Endothelial cell of umbilical vein (primary cell): Measurements from ENCODE around the gene ZNF205. TPM values are rescaled to one million over a fixed set of nuclear protein-coding genes. Genes with fewer than 3 reads are reported as not detected.

Source experiments
- BruUV-seq: library from RNA; stranded (reverse); fragments of 400-500 nt; replicated peaks from 2 replicates; lab custom pipeline; 2021; lab: Mats Ljungman, UMichigan
- CTCF ChIA-PET: fragments of 300-600, 350-600 bp; sonication (Branson Sonifier 250); formaldehyde crosslinking; loops from one replicate; lab custom pipeline; 2021; ENCODE audit warnings: antibody characterized with exemption, inconsistent platforms; lab: Charles Lee
- POLR2A ChIA-PET: fragments of 300-600, 350-600 bp; sonication (Branson Sonifier 250); formaldehyde crosslinking; loops from one replicate; lab custom pipeline; 2021; ENCODE audit warnings: antibody characterized with exemption, inconsistent platforms; lab: Charles Lee
- DNase-seq: peaks from one replicate; pipeline ENCODE4 v3.0.0-alpha.2; 2011; ENCODE audit warnings: low read depth, low spot score
- FAIRE-seq: peaks from 2 replicates; lab custom pipeline; 2011; peaks lifted over from hg19 to GRCh38; lab: Jason Lieb, UNC
- H2AFZ ChIP-seq: 2 replicates; pipeline ENCODE4 v1.6.0; 2012; ENCODE audit warnings: low read depth, low read length, control low read depth, inconsistent platforms
- H3K27ac ChIP-seq: 2 replicates; pipeline ENCODE4 v1.5.1; 2011; ENCODE audit warnings: low read depth, mild to moderate bottlenecking, control low read depth, low read length, moderate library complexity; ENCODE audit not compliant: insufficient read depth
- H3K27me3 ChIP-seq, 2 experiments: 2 replicates each; pipeline versions ENCODE4 v1.6.0 to v1.6.1; 2011; ENCODE audit warnings: low read length in 2 of 2, mixed read lengths in 1 of 2; ENCODE audit not compliant: control insufficient read depth in 2 of 2, insufficient read depth in 2 of 2
- H3K36me3 ChIP-seq, 2 experiments: 2 replicates in 1 of 2; 3 replicates in 1 of 2; pipeline ENCODE4 v1.5.1; 2011; ENCODE audit warnings: low read length in 2 of 2, mild to moderate bottlenecking in 1 of 2, moderate library complexity in 1 of 2; ENCODE audit not compliant: control insufficient read depth in 2 of 2, insufficient read depth in 2 of 2; ENCODE audit errors: extremely low read depth in 1 of 2
- H3K4me1 ChIP-seq: 3 replicates; pipeline ENCODE4 v1.5.1; 2011; ENCODE audit warnings: mild to moderate bottlenecking, low read length; ENCODE audit not compliant: control insufficient read depth, insufficient read depth; ENCODE audit errors: extremely low read depth
- H3K4me2 ChIP-seq: 2 replicates; pipeline ENCODE4 v1.6.1; 2011; ENCODE audit warnings: low read length, control low read depth, mixed read lengths; ENCODE audit not compliant: insufficient read depth
- H3K4me3 ChIP-seq, 3 experiments: fragments of 200-600 bp in 1 of 3; sonication (generic), shearing (Covaris generic) in 1 of 3; replicated peaks in 1 of 3; 2 replicates each; pipeline ENCODE4 v1.5.1; 2011 to 2016; ENCODE audit warnings: control low read depth in 3 of 3, low read length in 3 of 3, mild to moderate bottlenecking in 2 of 3, inconsistent platforms in 1 of 3, low read depth in 1 of 3, moderate library complexity in 1 of 3; ENCODE audit not compliant: insufficient read depth in 1 of 3
- H3K79me2 ChIP-seq: 2 replicates; pipeline ENCODE4 v1.6.0; 2012; ENCODE audit warnings: low read length, inconsistent platforms; ENCODE audit not compliant: control insufficient read depth, insufficient read depth
- H3K9ac ChIP-seq: replicated peaks from 2 replicates; pipeline ENCODE3; 2011; ENCODE audit warnings: low read length, control low read depth; ENCODE audit not compliant: insufficient read depth; ENCODE audit errors: extremely low read depth
- H3K9me1 ChIP-seq: replicated peaks from 3 replicates; pipeline ENCODE4 v1.6.0; 2011; ENCODE audit warnings: mild to moderate bottlenecking, low read length; ENCODE audit not compliant: control insufficient read depth, insufficient read depth; ENCODE audit errors: extremely low read depth
- H3K9me3 ChIP-seq: replicated peaks from 2 replicates; pipeline ENCODE4 v1.5.1; 2012; ENCODE audit warnings: low read length, inconsistent platforms; ENCODE audit not compliant: control insufficient read depth, insufficient read depth
- H4K20me1 ChIP-seq: replicated peaks from 2 replicates; pipeline ENCODE3; 2011; ENCODE audit warnings: mild to moderate bottlenecking, low read length; ENCODE audit not compliant: control insufficient read depth, insufficient read depth; ENCODE audit errors: extremely low read depth
- CTCF ChIP-seq, 2 donors: IDR thresholded peaks; 1 replicate in 1 of 2; 2 replicates in 1 of 2; pipeline ENCODE4 v1.5.1; 2011; ENCODE audit warnings: low read length in 2 of 2, mild to moderate bottlenecking in 2 of 2, moderate library complexity in 2 of 2, control low read depth in 1 of 2, inconsistent platforms in 1 of 2, low read depth in 1 of 2; ENCODE audit not compliant: insufficient read depth in 1 of 2; ENCODE audit errors: extremely low read depth in 1 of 2
- EZH2 ChIP-seq: IDR thresholded peaks from 2 replicates; pipeline ENCODE4 v1.6.1; 2012; ENCODE audit warnings: borderline replicate concordance, low read depth, mild to moderate bottlenecking, moderate library complexity, low read length, inconsistent platforms; ENCODE audit not compliant: severe bottlenecking
- FOS ChIP-seq: IDR thresholded peaks from 2 replicates; pipeline ENCODE4 v1.6.1; 2011; ENCODE audit warnings: mild to moderate bottlenecking, low read length, moderate library complexity, borderline replicate concordance; ENCODE audit not compliant: insufficient read depth
- GATA2 ChIP-seq: IDR thresholded peaks from 2 replicates; pipeline ENCODE4 v1.7.0; 2011; ENCODE audit warnings: low read depth, mild to moderate bottlenecking, moderate library complexity, mixed read lengths, low read length; ENCODE audit not compliant: insufficient read length, insufficient read depth
- JUN ChIP-seq: IDR thresholded peaks from 2 replicates; pipeline ENCODE4 v1.6.1; 2011; ENCODE audit warnings: borderline replicate concordance, low read depth; ENCODE audit not compliant: insufficient read length, insufficient read depth
- MAX ChIP-seq: IDR thresholded peaks from 2 replicates; pipeline ENCODE4 v1.6.1; 2011; ENCODE audit not compliant: insufficient read depth, insufficient read length
- MYC ChIP-seq: IDR thresholded peaks from one replicate; pipeline ENCODE4 v1.6.1; 2011; ENCODE audit warnings: mild to moderate bottlenecking, low read depth, low read length
- POLR2A ChIP-seq: IDR thresholded peaks from 2 replicates; pipeline ENCODE4 v1.6.1; 2012; ENCODE audit warnings: low read depth, mild to moderate bottlenecking, control low read depth, low read length
- POLR2AphosphoS5 ChIP-seq: IDR thresholded peaks from 2 replicates; pipeline ENCODE4 v1.6.1; 2012; ENCODE audit warnings: low read depth, mild to moderate bottlenecking, control low read depth, low read length, moderate library complexity; ENCODE audit not compliant: insufficient read depth
- dilution Hi-C: fragments of 300-500 bp; cut with MboI; formaldehyde crosslinking; loops from one replicate; pipeline ENCODE4 v1.15.0; 2019; ENCODE audit warnings: low sequenced_read_pairs; ENCODE audit not compliant: extremely low pct_ligation_motif_present
- intact Hi-C: fragments of 100-400 bp; cut with micrococcal nuclease; formaldehyde crosslinking; loops from one replicate; pipeline ENCODE4 v1.10.0; 2022
- polyA plus RNA-seq, 4 experiments: library from polyadenylated mRNA; depleted of rRNA in 3 of 4; stranded (reverse) in 3 of 4; unstranded in 1 of 4; fragments of >200 nt; gene quantifications; 2 replicates each; pipeline versions ENCODE4 v1.2.1 to v1.2.3, GENCODE V29; 2011 to 2012; ENCODE audit warnings: missing spikeins in 1 of 4
- total RNA-seq: library from RNA; stranded (reverse); gene quantifications from 2 replicates; pipeline ENCODE4 v1.2.3, GENCODE V29; 2021

Gene ZNF205
- total and polyA plus RNA-seq, 2 donors (not counting 3 experiments of a cell fraction or from before 2014, with no cell fraction given), result 18.5 to 19.0 TPM

GRCh38 chr16:3165111-3165822, 52.9 kb downstream of the ZNF205 start:
- dilution Hi-C loops, result no loop called here
- Histone ChIP-seq H3K9me3 (no peaks in the 10 kb centered on the region), H3K4me3 (no peak overlapping the region), H3K27me3 (peaks cover 15 to 16% of the 10 kb centered on the region in 2 experiments), H4K20me1 (no peaks in the 10 kb centered on the region), H3K27ac (no peak overlapping the region), H3K4me2 (peak overlapping the region; percentile 5), H3K9me1 (no peaks in the 10 kb centered on the region), H2AFZ (peak overlapping the region; percentile 86), H3K79me2 (no peaks in the 10 kb centered on the region), H3K4me1 (peaks cover under 1% of the 10 kb centered on the region), H3K9ac (no peak overlapping the region), H3K36me3 (no peaks in the 10 kb centered on the region)
- TF ChIP-seq JUN, result no peak
- no peak for TF ChIP-seq POLR2AphosphoS5
- no peak for TF ChIP-seq FOS
- no peak for TF ChIP-seq EZH2
- no peak for TF ChIP-seq MAX
- TF ChIP-seq GATA2, result no peak
- no peak for TF ChIP-seq CTCF (IDR thresholded peaks at IDR 0.05; ENCODE audit: extremely low read depth in 1 of 2, insufficient read depth in 1 of 2, low read depth in 1 of 2, low read length in 2 of 2)
- TF ChIP-seq MYC, result no peak
- no peak for TF ChIP-seq POLR2A
- intact Hi-C loops, result no loop called here
- FAIRE-seq (no peak), DNase-seq (no peak)
- BruUV-seq, result no TSS peak
- CTCF ChIA-PET, result interaction anchor here (0.9 to 1.4 kb wide), 10 partner anchors 8 to 133 kb away, joined by 3 to 17 read pairs (median 4); partner anchors contain the start of gene ZNF213
- POLR2A ChIA-PET, result interaction anchor here (1.2 kb wide), 1 partner anchor 30 kb away, joined by 3 read pairs; the partner anchor contains the start of gene ZNF213
